Epithelial cell of proximal tubule (primary cell): Measurements from ENCODE around the gene CCDC159. TPM values are rescaled to one million over a fixed set of nuclear protein-coding genes. Genes with fewer than 3 reads are reported as not detected.
"Not testable (repeated sequence)": the region's sequence is repeated elsewhere in the genome, so short reads cannot be mapped to it uniquely, and the experiment has no call there.

ENCODE experiments used
- DNase-seq: peaks from one replicate; pipeline ENCODE4 v3.0.0-alpha.2; 2011; ENCODE audit warnings: low read depth
- H3K4me3 ChIP-seq: 2 replicates; pipeline ENCODE4 v1.5.1; 2011; ENCODE audit warnings: low read depth, mild to moderate bottlenecking, low read length
- total RNA-seq: library from RNA; depleted of rRNA; stranded (reverse); fragments of >200 nt; gene quantifications from 2 replicates; pipeline ENCODE4 v1.2.3, GENCODE V29; 2015
- TF ChIP-seq, protein P1 (sequence below): conservative IDR thresholded peaks from 2 replicates; pipeline ENCODE4 v1.5.1; 2012; ENCODE audit warnings: low read depth, mild to moderate bottlenecking, low read length

CCDC159 gene, protein sequence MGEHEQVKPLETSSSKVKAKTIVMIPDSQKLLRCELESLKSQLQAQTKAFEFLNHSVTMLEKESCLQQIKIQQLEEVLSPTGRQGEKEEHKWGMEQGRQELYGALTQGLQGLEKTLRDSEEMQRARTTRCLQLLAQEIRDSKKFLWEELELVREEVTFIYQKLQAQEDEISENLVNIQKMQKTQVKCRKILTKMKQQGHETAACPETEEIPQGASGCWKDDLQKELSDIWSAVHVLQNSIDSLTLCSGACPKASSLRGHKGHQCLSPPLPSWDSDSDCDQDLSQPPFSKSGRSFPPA
- total RNA-seq: 6.1 and 7.8 TPM in 2 replicates

DNA sequence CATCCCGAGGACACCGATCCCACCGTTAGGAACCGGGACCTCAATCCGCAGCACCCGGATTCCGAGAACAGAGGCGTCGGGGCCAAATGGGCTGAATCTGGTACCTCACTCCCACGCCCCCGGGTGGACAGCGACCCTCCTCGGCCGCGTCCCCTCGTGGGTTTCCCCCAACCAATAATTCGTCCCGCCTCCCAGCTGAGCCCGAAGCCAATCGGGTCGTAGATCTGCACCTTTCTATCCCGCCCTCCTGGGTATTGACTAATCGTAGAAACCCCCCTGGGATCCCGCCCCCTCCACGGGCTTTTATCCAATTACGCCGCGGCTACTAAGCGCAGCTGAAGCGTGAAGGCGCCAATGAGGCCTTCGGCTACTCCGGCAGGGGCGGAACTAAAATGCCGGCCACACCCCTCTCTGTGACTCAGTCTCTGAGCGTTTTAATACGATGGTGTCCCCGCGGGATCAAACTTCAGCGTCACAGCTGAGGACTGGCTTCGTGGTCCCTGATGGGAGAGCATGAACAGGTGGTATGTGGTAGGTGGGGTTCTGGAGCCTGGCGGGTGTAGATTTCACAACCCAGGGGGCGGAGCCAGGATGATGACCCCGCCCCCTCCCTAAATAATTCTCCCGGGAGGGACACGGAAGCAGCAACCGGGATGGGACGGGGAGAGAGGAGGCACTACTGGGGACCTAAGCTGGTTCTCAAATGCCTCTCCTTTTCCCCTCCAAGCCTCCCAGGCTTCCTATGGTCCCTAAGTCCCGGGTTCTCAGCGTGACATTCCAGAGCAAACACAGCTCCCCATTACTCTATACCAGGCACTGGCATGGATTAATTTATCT is at the start of gene CCDC159, which contains the start of gene TMEM205:
CCDC159 (plus strand) TSS at position 416 of the 837 bp plus-strand sequence; CDS start at position 504, 88 bp downstream.
TMEM205 (minus strand) TSS at position 165 of the 837 bp plus-strand sequence. CDS start 649 bp downstream, outside the sequence.
- TF ChIP-seq, protein P1, sequence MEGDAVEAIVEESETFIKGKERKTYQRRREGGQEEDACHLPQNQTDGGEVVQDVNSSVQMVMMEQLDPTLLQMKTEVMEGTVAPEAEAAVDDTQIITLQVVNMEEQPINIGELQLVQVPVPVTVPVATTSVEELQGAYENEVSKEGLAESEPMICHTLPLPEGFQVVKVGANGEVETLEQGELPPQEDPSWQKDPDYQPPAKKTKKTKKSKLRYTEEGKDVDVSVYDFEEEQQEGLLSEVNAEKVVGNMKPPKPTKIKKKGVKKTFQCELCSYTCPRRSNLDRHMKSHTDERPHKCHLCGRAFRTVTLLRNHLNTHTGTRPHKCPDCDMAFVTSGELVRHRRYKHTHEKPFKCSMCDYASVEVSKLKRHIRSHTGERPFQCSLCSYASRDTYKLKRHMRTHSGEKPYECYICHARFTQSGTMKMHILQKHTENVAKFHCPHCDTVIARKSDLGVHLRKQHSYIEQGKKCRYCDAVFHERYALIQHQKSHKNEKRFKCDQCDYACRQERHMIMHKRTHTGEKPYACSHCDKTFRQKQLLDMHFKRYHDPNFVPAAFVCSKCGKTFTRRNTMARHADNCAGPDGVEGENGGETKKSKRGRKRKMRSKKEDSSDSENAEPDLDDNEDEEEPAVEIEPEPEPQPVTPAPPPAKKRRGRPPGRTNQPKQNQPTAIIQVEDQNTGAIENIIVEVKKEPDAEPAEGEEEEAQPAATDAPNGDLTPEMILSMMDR: peak; percentile 8
- peak; percentile 97 for DNase-seq
- peak within 1 kb of the TSS; percentile 81 for H3K4me3 ChIP-seq

DNA sequence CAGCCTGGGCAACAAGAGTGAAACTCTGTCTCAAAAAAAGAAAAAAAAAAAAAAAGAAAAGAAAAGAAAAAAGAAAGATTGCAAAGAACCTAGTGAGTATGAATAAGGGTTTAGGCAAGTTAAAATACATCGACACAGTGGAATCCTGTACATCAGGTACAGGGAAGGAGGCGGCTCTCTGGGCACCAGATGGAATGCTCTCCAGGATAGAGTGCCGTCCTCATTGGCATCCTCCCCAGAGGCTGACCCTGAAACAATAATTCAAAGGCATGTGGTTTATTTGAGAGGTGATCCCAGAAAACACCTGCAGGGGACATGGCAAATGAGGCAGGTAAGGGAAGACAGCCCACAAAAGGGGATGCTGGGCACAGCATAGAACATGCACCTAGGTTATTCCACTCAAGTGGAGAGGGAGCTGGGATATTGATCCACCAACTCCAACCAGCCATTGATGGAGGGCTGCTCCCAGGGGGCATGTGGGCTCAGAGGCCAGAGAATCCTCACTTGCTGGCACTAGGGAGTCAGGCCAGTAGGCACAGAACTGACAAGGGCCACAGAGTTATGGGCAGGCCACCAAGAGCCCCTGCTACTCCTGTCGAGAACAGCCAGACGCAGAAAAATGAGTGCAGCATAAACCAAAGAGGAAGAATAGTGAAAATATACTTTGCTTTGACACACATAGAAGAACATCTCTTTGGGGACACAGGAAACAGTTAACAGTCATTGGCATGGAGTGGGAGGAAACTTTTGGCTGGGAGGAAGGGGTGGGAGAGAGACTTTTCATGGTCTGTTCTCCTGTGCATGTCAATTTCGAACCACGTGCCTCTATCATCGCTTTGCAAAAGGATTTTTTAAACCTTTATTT is 46.1 kb upstream of the CCDC159 start:
- H3K4me3 ChIP-seq: no peak overlapping the region
- DNase-seq: no peak
- TF ChIP-seq, protein P1: no peak

DNA sequence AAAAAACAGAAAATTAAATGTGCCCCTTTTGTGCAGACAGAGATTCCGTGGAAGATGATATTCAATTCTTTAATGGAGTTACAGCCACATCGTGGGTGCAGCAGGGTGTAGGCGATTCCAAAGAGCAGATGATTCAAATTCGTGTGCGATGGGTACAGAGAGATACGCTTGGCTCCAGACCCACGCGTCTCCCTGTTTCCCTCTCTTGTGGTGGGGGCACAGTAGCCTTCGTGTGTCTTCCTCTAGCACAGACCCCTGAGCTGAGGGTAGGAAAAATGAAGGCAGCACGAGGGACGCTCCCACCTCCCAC is 45.6 kb upstream of the CCDC159 start:
- TF ChIP-seq, protein P1: no peak
- no peak for DNase-seq
- no peak overlapping the region for H3K4me3 ChIP-seq

DNA sequence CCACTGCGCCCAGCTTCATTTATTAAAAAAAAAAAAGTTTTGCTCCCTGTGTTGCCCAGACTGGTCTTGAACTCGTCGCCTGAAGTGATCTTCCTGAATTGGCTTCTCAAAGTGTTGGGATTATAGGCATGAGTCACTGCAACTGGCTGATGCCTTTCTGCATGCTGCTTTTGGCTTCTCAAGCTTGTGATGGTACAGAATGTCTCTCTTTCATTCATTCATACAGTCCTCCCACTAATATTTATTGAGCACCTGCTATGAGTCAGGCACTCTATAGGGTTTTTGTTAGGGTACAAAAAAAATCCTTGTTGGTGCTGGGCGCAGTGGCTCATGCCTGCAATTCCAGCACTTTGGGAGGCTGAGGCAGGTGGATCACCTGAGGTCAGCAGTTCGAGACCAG is 41.4 kb upstream of the CCDC159 start:
- H3K4me3 ChIP-seq: no peak overlapping the region
- DNase-seq: no peak
- TF ChIP-seq, protein P1: no peak

DNA sequence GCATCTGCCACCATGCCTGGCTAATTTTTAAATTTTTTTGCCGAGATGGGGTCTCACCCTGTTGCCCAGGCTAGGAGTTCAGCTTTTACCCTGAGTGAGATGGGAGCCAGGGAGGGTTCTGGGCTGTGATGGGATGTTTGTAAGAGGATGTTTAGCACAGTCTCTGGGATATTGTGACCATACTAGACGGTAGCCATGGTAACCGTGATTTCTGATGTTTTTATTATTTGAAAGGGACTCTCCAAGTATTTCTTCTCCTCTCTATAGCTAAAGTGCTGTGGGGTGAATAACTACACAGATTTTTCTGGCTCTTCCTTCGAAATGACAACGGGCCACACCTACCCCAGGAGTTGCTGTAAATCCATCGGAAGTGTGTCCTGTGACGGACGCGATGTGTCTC is 40.0 kb upstream of the CCDC159 start:
- TF ChIP-seq, protein P1: no peak
- no peak for DNase-seq
- H3K4me3 ChIP-seq: no peak overlapping the region

DNA sequence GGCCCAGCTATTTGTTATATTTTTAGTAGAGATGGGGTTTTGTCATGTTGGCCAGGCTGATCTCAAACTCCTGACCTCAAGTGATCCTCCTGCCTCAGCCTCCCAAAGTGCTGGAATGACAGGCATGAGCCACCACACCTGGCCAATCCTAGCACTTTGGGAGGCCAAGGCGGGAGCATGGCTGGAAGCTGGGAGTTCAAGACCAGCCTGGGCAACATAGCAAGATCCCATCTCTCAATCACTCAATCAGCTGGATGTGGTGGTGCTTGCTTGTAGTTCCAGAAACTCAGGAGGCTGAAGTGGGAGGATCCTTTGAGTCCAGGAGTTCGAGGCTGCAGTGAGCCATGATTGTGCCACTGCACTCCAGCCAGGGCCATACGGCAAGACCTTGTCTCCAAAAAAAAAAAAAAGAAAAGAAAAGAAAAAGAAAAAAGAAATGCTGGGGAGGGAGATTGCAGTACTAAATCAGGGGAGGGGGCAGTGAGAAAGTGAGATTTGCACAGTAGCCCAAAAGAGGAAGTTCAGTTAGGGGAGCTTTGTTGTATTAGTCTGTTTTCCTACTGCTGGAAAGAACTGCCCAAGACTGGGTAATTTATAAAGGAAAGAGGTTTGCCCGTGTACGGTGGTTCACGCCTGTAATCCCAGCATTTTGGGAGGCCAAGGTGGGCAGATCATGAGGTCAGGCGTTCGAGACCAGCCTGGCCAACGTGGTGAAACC is 25.9 kb upstream of the CCDC159 start:
- not testable (repeated sequence) for DNase-seq, H3K4me3 ChIP-seq
